NCI-H2196 (cell line): Measurements from ENCODE around the gene GAK.
"Not testable (repeated sequence)": the region's sequence is repeated elsewhere in the genome, so short reads cannot be mapped to it uniquely, and the experiment has no call there.

Source experiments
- DNase-seq: peaks from one replicate; lab custom pipeline; 2025; ENCODE audit not compliant: unreplicated experiment; lab: John Stamatoyannopoulos, UW

The GAK gene

DNA sequence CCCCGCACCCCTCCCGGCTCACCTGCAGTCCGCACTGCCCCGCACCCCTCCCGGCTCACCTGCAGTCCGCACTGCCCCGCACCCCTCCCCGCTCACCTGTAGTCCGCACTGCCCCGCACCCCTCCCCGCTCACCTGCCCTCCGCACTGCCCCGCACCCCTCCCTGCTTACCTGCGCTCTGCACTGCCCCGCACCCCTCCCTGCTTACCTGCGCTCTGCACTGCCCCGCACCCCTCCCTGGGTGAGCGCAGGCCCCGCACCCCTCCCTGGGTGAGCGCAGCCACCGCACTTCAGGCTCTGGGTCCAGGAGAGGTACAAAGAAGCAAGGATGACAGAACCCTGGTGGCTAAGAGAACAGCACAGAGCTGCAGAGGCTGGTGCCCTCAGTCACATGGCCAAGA is 4.5 kb downstream of the GAK start:
- DNase-seq, result not testable (repeated sequence)

DNA sequence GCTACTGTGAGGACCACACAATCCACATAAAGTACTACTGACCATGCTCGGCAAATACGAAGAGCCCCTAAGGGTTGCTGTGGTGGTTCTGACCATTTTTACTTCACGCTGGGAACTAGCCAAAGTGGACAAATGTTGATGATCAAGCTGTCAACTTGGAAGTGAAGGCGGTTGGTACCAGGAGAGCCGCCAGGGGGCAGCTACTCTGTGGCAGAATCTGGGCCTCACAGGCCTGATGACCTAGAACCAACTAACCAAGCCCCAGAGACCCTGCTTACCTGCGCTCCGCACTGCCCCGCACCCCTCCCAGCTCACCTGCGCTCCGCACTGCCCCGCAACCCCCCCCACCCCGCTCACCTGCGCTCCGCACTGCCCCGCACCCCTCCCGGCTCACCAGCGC is 5.6 kb downstream of the GAK start:
- DNase-seq, result no peak

- DNase-seq, result no peak
Measured at GRCh38 chr4:925771-926500, 6.2 kb downstream of the GAK start.

DNA sequence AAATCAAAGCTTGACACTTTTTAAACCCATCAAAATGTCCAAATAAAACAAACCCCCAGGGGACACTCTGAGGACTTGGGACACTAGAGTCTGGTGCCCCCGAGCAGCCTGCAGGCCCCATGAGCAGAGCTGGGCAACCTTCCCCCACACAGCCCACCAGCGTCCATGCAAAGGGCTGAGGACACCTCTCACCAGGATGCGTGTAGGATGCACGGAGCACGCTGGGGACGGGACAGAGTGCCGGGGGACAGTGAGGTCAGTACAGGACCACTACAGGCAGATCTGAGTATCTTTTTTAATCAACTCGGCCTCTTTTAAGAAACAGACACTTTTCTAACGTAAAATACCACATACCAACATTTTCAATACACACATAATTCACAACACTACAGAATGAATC is 6.9 kb downstream of the GAK start:
- no peak for DNase-seq

GRCh38 chr4:924107-925096 is 7.7 kb downstream of the GAK start:
- no peak for DNase-seq

GRCh38 chr4:921830-922331 is 10.2 kb downstream of the GAK start:
- no peak for DNase-seq

GRCh38 chr4:919004-919680 is 13.0 kb downstream of the GAK start:
- not testable (repeated sequence) for DNase-seq

DNA sequence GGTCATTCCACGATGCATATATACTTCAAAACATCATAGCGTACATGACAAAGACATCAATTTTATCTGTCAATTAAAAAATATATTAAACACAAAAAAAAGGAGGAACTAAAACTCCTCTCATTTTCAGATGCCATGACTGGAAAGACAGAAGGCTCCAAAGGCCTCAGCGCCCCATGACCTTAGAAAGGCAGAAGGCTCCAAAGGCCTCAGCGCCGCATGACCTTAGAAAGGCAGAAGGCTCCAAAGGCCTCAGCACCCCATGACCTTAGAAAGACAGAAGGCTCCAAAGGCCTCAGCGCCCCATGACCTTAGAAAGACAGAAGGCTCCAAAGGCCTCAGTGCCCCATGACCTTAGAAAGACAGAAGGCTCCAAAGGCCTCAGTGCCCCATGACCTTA is 13.5 kb downstream of the GAK start:
- not testable (repeated sequence) for DNase-seq

DNA sequence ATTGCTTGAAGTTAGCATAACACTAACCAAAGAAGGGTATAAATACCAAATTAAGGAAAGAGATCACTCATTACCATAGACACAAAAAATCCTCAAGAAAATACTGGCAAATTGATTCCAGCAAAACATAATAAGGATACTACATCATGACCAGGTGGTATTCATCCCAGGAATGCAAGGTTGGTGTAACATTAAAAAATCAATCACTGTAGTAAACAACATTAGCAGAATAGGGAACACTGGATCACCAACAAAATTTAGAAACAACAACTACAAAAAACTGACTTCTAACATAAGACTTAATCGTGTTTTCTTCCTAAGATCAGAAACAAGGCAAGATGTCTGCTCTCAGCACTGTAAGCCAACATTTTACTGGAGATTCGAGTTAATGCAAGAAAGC is 14.1 kb downstream of the GAK start:
- no peak for DNase-seq

GRCh38 chr4:917466-917865 is 14.7 kb downstream of the GAK start:
- DNase-seq, result no peak

DNA sequence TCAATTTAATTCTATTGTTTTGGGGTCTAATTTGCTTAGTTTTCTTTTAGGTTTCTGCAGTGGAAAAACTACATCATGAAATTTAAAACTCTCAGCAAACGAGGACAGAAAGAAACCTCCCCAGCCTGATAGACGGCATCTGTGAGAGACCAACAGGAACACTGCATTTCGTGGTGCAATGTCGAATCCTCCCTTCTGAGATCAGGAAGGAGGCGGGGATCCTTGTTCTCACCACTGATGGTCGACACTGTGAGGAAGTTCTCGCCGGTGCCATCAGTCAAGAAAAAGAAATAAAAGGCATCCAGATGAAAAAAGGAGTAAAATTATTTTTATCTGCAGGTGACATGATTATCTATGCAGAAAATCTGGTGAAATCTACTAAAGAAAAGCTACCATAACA is 16.5 kb downstream of the GAK start:
- no peak for DNase-seq

DNA sequence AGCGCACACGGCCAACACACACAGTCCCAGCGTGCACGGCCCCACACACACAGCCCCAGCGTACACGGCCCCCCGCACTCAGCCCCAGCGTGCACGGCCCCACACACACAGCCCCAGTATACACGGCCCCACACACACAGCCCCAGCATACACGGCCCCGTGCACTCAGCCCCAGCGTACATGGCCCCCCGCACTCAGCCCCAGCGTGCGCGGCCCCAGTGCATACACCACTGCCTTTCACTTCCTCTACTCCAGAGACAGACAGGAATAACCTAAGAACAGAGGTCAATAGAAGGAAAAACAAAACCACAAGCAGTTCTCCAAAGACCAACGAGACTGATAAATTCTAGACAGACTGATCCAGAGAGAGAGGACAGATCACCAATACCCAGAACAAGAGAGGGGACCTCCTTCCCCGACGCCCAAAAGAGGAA is 17.1 kb downstream of the GAK start:
- no peak for DNase-seq

DNA sequence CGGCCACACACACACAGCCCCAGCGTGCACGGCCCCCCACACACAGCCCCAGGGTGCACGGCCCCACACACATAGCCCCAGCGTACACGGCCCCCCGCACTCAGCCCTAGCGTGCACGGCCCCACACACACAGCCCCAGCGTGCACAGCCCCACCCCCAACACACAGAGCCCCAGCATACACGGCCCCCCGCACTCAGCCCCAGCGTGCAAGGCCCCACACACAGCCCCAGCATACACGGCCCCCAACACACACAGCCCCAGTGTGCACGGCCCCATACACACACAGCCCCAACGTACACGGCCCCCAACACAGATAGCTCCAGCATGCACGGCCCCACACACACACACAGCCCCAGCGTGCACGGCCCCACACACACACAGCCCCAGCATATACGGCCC is 17.6 kb downstream of the GAK start:
- DNase-seq, result no peak

- no peak for DNase-seq
Measured at GRCh38 chr4:913280-913618, 18.9 kb downstream of the GAK start.

GRCh38 chr4:912548-913279 is 19.4 kb downstream of the GAK start:
- DNase-seq, result no peak

DNA sequence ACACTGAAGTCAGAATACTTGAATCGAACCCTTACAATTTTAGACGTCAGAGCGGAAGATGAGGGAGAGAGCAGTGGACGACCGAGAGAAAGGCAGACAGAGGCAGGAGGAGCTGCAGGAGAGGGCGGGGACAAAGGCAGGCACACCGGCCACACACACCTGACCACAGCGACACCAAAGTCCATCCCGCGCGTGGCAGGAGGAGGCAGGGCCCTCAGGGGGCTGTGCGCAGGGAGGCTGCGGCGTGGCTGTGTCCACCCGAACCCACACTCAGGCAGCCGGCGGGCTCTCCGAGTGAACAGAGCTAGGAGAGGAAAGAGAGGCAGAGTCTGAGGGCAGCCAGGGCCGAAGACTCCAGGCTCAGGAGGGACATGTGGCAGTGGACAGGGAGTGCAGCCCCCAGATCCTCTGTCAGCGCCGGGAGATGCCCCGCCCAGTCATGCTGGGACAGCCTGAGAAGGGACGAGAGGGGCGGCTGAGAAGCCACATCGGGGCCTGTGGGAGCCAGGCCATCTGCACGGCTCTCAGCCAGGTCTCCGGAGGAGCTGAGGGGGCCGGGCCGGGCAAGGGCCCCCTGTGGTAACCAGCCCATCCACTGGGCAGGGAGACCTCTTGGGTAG is 20.1 kb downstream of the GAK start:
- DNase-seq, result no peak

- DNase-seq, result no peak
Measured at GRCh38 chr4:911221-911751, 20.8 kb downstream of the GAK start.

- DNase-seq, result no peak
Measured at GRCh38 chr4:910366-911091, 21.6 kb downstream of the GAK start.

- no peak for DNase-seq
Measured at GRCh38 chr4:909821-910220, 22.3 kb downstream of the GAK start.
